Measurements from ENCODE around the gene C1S. TPM values are rescaled to one million over a fixed set of nuclear protein-coding genes. Genes with fewer than 3 reads are reported as not detected.

C1S gene
- total and polyA plus RNA-seq, 2 experiments from 2014 or later = 4.9 to 9.7 TPM

DNA sequence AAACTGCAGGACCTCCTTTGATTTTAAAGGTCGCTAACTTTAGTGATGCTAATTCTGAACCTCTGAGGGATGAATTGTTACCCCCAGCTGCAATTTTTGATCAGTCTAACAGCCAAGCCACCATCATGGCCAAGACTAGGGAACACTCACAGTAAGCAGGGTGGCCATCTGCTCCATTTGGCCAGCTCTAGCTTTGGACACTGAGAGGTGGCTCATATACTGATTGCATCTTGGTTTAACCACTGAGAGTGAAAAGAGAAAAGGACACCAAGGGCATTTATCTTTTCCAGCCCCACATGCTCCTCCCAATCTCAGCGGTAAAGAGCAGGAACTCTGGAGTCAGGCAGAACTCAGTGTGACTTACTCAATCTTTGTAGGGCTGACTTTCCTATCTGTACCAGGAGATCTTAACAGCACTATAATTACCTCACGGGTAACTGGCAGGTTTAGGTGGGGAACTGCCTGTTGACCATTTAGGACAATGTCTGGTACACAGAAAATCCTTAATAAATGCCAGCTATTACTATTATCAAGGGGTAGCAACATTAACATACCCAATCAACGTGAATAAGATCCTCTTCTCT lies 48.4 kb upstream of the C1S start:
- no peaks in the 10 kb centered on the region for H3K9me3 Mint-ChIP-seq

DNA sequence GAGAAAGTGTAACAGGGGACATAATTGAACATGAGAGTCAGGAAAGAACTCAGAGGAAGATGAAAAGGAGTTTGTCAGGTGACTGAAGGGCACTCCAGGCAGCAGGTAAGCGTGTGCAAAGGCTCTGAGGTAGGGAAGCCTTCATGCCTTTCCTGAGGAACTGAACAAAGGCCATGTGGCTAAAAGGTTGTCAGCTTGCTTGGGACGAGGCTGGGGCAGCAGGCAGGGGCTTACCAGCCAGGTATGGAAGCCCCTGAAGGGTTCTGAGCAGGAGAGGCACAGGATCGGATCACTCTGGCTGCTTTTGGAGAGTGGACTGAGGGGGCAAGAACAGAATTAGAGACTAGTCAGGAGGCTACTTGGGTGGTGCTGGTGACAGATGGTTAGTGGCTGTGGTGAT lies 47.4 kb upstream of the C1S start:
- peaks cover 61% of the 10 kb centered on the region for H3K79me2 ChIP-seq (replicated peaks; ENCODE audit: insufficient read depth)
- peaks cover 15% of the 10 kb centered on the region for H3K4me1 ChIP-seq (ENCODE audit: insufficient read depth)
- no peak overlapping the region for H2AFZ ChIP-seq
- no peak for TF ChIP-seq EZH2 (IDR thresholded peaks at IDR 0.05; ENCODE audit: low read depth, unreplicated experiment)
- Mint-ChIP-seq H3K9me3 (no peaks in the 10 kb centered on the region), H3K36me3 (ENCODE audit: low read depth) (peaks cover 3% of the 10 kb centered on the region; the same call in 1 of the 3 replicates), H3K27me3 (ENCODE audit: insufficient read depth, low read depth, poor library complexity) (no peaks in the 10 kb centered on the region), H3K4me3 (no peak overlapping the region), H3K27ac (no peak overlapping the region), H3K4me1 (peaks cover 22% of the 10 kb centered on the region)
- no peaks in the 10 kb centered on the region for H3K27me3 ChIP-seq (ENCODE audit: insufficient read depth)
- no peak overlapping the region for H3K4me2 ChIP-seq
- ATAC-seq (no peak), DNase-seq (ENCODE audit: low spot score) (no peak)
- H3K27ac ChIP-seq (ENCODE audit: low read depth) = no peak overlapping the region
- H3K9me2 ChIP-seq (ENCODE audit: insufficient read depth) = no peaks in the 10 kb centered on the region
- H3K4me3 ChIP-seq = no peak overlapping the region
- H4K20me1 ChIP-seq (replicated peaks; ENCODE audit: insufficient read depth) = peaks cover 35% of the 10 kb centered on the region; the same call in 1 of the 2 replicates
- H3F3A ChIP-seq (replicated peaks; ENCODE audit: low read depth) = no peaks in the 10 kb centered on the region
- H3K36me3 ChIP-seq (ENCODE audit: insufficient read depth) = 0 out of 2 replicates have a peak, but pooled peaks cover 2% of the 10 kb centered on the region

More for the DNA sequence above, 48.4 kb upstream of the C1S start:
- Histone ChIP-seq H3K27ac (ENCODE audit: low read depth) (no peak overlapping the region), H3K4me3 (no peak overlapping the region), H2AFZ (no peak overlapping the region), H4K20me1 (replicated peaks; ENCODE audit: insufficient read depth) (peaks cover 39% of the 10 kb centered on the region; the same call in 1 of the 2 replicates), H3K36me3 (ENCODE audit: insufficient read depth) (0 out of 2 replicates have a peak, but pooled peaks cover 2% of the 10 kb centered on the region), H3F3A (replicated peaks; ENCODE audit: low read depth) (no peaks in the 10 kb centered on the region), H3K4me2 (no peak overlapping the region), H3K4me1 (ENCODE audit: insufficient read depth) (peaks cover 7% of the 10 kb centered on the region), H3K27me3 (ENCODE audit: insufficient read depth) (no peaks in the 10 kb centered on the region), H3K79me2 (replicated peaks; ENCODE audit: insufficient read depth) (peaks cover 54% of the 10 kb centered on the region), H3K9me2 (ENCODE audit: insufficient read depth) (no peaks in the 10 kb centered on the region)
- Mint-ChIP-seq H3K36me3 (ENCODE audit: low read depth) (peaks cover 3% of the 10 kb centered on the region; the same call in 1 of the 3 replicates), H3K4me3 (no peak overlapping the region), H3K27me3 (ENCODE audit: insufficient read depth, low read depth, poor library complexity) (no peaks in the 10 kb centered on the region), H3K4me1 (peaks cover 15% of the 10 kb centered on the region), H3K27ac (no peak overlapping the region)
- ATAC-seq (no peak), DNase-seq (ENCODE audit: low spot score) (no peak)
- TF ChIP-seq CREB1 (CRISPR knock-in tag; IDR thresholded peaks at IDR 0.05; ENCODE audit: low read depth) (no peak), EZH2 (IDR thresholded peaks at IDR 0.05; ENCODE audit: low read depth, unreplicated experiment) (no peak), ZNF331 (CRISPR knock-in tag; IDR thresholded peaks at IDR 0.05; ENCODE audit: low read depth) (no peak)
- TF ChIP-seq, protein P1, sequence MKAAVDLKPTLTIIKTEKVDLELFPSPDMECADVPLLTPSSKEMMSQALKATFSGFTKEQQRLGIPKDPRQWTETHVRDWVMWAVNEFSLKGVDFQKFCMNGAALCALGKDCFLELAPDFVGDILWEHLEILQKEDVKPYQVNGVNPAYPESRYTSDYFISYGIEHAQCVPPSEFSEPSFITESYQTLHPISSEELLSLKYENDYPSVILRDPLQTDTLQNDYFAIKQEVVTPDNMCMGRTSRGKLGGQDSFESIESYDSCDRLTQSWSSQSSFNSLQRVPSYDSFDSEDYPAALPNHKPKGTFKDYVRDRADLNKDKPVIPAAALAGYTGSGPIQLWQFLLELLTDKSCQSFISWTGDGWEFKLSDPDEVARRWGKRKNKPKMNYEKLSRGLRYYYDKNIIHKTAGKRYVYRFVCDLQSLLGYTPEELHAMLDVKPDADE (IDR thresholded peaks at IDR 0.05) = no peak
- TF ChIP-seq, protein P2, sequence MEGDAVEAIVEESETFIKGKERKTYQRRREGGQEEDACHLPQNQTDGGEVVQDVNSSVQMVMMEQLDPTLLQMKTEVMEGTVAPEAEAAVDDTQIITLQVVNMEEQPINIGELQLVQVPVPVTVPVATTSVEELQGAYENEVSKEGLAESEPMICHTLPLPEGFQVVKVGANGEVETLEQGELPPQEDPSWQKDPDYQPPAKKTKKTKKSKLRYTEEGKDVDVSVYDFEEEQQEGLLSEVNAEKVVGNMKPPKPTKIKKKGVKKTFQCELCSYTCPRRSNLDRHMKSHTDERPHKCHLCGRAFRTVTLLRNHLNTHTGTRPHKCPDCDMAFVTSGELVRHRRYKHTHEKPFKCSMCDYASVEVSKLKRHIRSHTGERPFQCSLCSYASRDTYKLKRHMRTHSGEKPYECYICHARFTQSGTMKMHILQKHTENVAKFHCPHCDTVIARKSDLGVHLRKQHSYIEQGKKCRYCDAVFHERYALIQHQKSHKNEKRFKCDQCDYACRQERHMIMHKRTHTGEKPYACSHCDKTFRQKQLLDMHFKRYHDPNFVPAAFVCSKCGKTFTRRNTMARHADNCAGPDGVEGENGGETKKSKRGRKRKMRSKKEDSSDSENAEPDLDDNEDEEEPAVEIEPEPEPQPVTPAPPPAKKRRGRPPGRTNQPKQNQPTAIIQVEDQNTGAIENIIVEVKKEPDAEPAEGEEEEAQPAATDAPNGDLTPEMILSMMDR (conservative IDR thresholded peaks at IDR 0.05; ENCODE audit: low read depth in 2 of 2) = no peak
